Retinal pigment epithelial cell (primary cell): ENCODE results near the gene TMEM121B.

ENCODE experiments used
- DNase-seq: peaks from one replicate; pipeline ENCODE4 v3.0.0-alpha.2; 2010; ENCODE audit warnings: low read depth
- H3K4me3 ChIP-seq: 2 replicates; pipeline ENCODE4 v1.5.1; 2011; ENCODE audit warnings: mild to moderate bottlenecking, low read length, control low read depth, moderate library complexity
- TF ChIP-seq, protein P1 (sequence below): conservative IDR thresholded peaks from 2 replicates; pipeline ENCODE4 v1.5.1; 2011; ENCODE audit warnings: low read depth, low read length, control low read depth, inconsistent platforms

The TMEM121B gene

DNA sequence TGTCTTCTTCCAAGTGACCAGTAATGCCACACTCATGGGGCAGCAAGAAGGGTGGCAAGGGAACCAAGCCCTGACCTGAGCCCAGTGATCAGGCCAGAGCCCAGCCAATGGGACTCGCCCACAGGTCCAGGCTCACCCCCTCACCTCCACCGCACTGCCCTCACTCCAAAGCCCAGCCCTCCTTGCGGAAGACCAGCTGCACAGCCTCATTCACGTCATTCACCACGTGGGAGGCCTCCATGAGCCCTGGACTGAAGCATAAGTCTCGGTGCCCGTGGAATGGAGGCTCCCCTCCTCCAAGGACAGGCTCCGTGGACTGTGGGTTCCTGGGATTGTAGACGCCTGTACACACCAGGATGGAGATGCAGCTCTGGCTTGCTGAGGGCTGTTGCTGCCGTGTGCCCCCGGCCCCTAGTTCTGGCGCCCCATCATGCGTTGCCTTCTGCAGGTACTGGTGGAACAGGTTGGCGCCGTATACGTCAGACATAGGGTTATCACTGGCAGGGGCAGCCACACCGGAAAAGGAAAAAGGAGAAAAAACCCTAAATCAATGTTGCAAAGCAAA lies 16.8 kb upstream of the TMEM121B start:
- DNase-seq, result no peak
- H3K4me3 ChIP-seq, result no peak overlapping the region
- TF ChIP-seq, protein P1, sequence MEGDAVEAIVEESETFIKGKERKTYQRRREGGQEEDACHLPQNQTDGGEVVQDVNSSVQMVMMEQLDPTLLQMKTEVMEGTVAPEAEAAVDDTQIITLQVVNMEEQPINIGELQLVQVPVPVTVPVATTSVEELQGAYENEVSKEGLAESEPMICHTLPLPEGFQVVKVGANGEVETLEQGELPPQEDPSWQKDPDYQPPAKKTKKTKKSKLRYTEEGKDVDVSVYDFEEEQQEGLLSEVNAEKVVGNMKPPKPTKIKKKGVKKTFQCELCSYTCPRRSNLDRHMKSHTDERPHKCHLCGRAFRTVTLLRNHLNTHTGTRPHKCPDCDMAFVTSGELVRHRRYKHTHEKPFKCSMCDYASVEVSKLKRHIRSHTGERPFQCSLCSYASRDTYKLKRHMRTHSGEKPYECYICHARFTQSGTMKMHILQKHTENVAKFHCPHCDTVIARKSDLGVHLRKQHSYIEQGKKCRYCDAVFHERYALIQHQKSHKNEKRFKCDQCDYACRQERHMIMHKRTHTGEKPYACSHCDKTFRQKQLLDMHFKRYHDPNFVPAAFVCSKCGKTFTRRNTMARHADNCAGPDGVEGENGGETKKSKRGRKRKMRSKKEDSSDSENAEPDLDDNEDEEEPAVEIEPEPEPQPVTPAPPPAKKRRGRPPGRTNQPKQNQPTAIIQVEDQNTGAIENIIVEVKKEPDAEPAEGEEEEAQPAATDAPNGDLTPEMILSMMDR, result no peak

DNA sequence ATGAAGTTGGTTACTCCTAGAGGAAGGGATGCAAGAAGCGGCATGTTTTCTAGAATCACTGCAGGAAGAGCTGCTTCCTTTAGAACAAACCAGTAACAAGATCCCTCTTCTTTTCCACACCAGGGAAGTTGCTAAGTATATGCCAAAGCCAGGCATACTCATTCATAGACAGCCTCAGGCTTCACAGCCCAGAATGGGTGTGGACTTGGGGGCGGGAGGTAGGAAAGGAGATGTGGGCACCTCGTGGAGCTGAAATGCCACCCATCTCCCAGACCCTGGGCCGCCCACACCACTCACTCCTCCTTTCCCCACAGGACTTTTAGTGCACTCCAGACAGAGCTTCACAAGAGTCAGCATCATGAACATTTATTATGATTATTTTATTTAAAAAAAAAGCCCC lies 16.0 kb upstream of the TMEM121B start:
- TF ChIP-seq, protein P1, result no peak
- no peak for DNase-seq
- H3K4me3 ChIP-seq, result no peak overlapping the region

DNA sequence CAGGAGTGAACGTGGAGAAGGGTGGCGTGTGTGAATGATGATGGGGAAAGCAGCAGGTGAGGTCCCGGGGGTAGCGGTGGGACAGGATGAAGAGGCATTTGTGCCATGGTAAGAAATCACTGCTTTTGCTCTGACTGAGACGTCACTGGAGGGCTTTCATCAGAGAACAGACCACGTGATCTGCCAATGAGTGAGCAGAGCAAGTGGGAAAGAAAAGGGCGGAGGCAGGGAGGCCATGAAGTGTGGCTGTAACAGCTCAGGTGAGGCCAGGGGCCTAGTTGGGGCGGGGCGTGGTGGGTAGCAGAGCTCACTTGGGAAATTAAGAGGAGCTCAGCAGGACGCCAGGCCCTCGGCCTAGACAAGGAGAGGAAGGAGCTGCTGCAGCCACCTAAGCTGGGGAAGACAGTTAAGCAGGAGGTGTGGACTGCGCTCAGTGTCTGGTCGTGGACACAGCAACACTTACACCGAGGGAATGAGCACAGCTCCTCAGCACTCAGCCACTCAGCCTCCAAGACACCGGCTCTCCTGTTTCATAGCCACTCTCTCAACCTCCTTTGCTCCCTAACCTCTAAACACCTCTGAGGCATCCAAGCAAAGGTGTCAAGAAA lies 14.1 kb upstream of the TMEM121B start:
- TF ChIP-seq, protein P1, result no peak
- no peak for DNase-seq
- no peak overlapping the region for H3K4me3 ChIP-seq

DNA sequence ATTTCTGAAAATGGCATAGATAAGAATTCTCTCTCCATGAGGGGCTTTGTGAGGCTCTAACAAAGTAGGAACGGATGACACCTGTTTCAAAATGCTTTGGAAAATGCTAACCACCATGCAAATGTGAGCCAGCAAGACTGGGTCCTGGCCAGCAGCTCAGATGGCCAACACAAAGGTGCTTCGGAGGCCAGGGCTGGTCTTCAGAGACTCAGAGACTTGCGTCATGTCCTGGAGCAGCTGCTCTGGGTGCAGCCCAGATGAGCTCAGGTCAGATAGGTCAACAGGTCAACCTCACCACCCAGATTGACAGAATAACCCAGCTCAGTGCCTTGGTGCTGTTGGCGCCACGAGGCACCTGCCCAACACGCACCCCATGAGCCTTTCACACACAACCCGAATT lies 12.0 kb upstream of the TMEM121B start:
- no peak overlapping the region for H3K4me3 ChIP-seq
- no peak for DNase-seq
- TF ChIP-seq, protein P1, result no peak

DNA sequence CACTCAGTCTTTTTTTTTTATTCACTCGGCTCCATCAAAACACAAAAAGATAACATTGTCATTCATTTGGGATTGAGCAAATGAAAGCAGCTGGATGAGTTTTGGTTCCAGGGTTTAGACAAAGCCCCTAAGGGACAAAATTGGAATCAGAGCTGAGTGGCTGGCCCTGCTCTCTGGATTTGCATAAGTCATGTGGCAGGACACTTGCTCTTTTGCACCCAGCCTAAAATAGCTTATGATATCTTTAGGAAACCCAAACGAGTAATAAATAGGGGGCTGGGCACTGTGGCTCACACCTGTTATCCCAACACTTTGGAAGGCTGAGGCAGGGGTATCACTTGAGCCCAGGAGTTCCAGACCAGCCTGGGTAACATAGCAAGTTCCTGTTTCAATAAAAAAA lies 11.0 kb upstream of the TMEM121B start:
- TF ChIP-seq, protein P1, result no peak
- no peak for DNase-seq
- no peak overlapping the region for H3K4me3 ChIP-seq

DNA sequence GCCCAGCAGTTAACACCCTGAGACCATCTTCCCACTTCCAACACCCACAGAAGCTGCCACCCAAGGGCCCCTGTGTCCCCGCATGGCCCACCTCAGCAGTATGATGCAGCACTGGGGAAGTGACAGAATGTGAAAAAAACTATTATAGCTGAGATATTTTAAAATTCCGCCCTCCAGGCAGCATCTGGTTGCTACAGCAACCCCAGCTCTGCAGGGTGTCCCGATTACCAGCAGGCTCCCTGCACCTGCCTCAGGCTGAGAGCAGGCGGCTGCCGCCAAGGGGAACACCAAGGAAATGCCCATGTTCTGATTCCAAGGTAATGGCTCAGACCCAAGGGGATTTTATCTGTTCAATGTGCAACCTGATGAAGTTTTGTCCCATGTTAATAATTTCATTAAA lies 10.5 kb upstream of the TMEM121B start:
- DNase-seq, result no peak
- H3K4me3 ChIP-seq, result no peak overlapping the region
- TF ChIP-seq, protein P1, result no peak

- no peak overlapping the region for H3K4me3 ChIP-seq
- TF ChIP-seq, protein P1, result no peak
- DNase-seq, result no peak
Measured at GRCh38 chr22:17130199-17130598, 9.0 kb upstream of the TMEM121B start.
